ENCODE data around the gene ARHGEF25. TPM values are rescaled to one million over a fixed set of nuclear protein-coding genes. Genes with fewer than 3 reads are reported as not detected.

The ARHGEF25 gene
- total and polyA plus RNA-seq, 5 donors = 14.0 to 22.6 (median 19.3) TPM

DNA sequence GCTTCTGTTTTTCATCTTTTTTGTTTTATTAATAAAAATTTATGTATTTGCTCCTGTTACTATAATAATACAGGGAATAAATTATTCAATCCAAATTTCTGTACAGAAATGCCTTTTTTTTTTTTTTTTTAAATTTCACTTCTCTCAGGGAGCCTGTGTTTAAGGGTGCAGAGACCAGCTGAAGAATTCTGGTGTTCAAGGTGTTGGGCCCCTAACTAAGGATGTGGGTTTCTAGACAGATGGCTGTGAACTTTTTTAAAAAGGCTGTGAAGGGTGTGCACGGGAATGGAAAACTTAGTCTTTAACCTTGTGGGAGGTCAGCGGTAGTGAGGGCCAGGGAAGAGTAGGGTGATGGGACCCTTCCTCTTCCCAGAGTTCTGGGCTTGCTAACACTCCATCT lies 7.9 kb upstream of the ARHGEF25 start:
- intact Hi-C loops (cut with DNase I) = no loop called here
- DNase-seq (no peak), ATAC-seq (no peak)
- H3K4me1 ChIP-seq (ENCODE audit: control insufficient read depth, insufficient read depth, low read length) = peaks cover 6% of the 10 kb centered on the region
- H3K4me3 ChIP-seq (ENCODE audit: low read length) = no peak overlapping the region
- H3K27me3 ChIP-seq (ENCODE audit: control insufficient read depth, insufficient read depth) = no peaks in the 10 kb centered on the region
- WGBS = 45% methylated on average over 2 of the region's 2 CpGs
- H3K27ac ChIP-seq (ENCODE audit: low read length) = peak overlapping the region; percentile 93
- H3K9me3 ChIP-seq (ENCODE audit: control insufficient read depth, low read length) = no peaks in the 10 kb centered on the region

DNA sequence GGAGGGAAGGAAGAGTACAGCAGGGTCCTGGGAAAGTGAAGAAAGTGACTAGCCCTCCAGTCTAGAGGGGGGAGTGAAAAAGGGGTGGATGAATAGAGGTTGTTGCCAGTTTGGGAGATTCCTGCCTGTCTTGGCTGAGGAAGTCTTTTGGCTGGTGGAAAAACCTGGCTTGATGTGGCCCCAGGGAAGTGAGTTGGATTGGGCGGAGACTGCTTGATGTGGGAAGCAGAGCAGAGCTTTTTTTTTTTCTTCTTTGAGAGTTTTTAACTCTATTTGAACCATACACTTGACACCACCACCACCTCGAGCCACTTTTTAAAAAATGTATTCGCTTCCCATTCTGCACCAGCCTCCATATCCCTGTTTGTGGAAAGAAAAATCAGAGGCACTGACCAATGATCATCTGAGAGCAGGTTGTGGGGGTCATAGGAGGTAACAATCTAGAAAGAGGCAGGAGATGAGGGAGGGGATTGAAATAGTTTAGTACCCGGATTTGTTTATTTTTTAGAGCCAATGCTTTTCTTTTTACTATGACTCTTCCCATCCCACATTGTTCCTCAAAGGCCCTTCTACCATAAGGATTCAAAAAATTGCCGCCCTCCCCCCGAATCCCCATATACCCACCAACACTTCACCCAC lies 7.3 kb upstream of the ARHGEF25 start:
- intact Hi-C loops (cut with DNase I) = no loop called here
- Histone ChIP-seq H3K4me3 (ENCODE audit: low read length) (peak overlapping the region; percentile 84), H3K4me1 (ENCODE audit: control insufficient read depth, insufficient read depth, low read length) (peaks cover 6% of the 10 kb centered on the region), H3K9me3 (ENCODE audit: control insufficient read depth, low read length) (no peaks in the 10 kb centered on the region), H3K27ac (ENCODE audit: low read length) (peak overlapping the region; percentile 93), H3K27me3 (ENCODE audit: control insufficient read depth, insufficient read depth) (no peaks in the 10 kb centered on the region)
- 23% methylated on average over 6 of the region's 6 CpGs for WGBS
- ATAC-seq (peak; percentile 71 to 73), DNase-seq (peak; percentile 52 to 80 (median 74))

DNA sequence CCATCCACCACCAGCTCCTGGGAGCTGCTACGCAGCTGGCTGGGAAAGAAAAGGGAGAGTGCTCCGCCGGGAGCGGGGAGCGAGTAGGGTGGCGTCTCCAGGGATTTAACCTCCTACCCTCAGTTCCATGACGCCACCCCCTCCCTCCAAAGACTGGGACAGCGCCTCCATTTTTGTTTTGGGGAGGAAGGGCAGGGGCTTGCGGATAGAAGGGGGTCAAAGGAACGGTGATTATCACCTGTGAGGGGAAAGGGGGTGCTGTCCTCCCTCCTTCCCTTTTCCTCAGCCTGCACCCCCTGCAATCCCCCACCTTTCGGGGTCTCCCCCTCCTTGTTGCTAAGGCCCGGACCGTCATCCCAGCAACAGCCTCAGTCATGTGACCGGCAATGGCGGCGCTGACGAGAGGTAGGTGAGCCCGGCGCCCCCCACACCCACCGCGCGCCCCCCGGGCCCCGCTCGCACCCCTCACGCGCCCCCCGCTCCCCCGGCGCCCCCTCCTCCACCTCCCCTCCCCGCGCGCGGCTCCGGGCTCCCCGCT lies 6.7 kb upstream of the ARHGEF25 start, which contains the start of gene DTX3:
Gene DTX3, plus strand, starts transcription at position 371 of the 538 bp plus-strand sequence. CDS start 1,694 bp downstream, outside the sequence.
- H3K27ac ChIP-seq (ENCODE audit: low read length) = peak within 1 kb of the TSS; percentile 93
- intact Hi-C loops (cut with DNase I) = no loop called here
- peak; percentile 38 to 82 (median 79) for DNase-seq
- WGBS = 2% methylated on average over 35 of the region's 36 CpGs
- peak; percentile 60 to 64 for ATAC-seq
- no peaks in the 10 kb centered on the region for H3K27me3 ChIP-seq (ENCODE audit: control insufficient read depth, insufficient read depth)
- H3K4me1 ChIP-seq (ENCODE audit: control insufficient read depth, insufficient read depth, low read length) = peaks cover 6% of the 10 kb centered on the region
- H3K9me3 ChIP-seq (ENCODE audit: control insufficient read depth, low read length) = no peaks in the 10 kb centered on the region
- H3K4me3 ChIP-seq (ENCODE audit: low read length) = peak within 1 kb of the TSS; percentile 84

DNA sequence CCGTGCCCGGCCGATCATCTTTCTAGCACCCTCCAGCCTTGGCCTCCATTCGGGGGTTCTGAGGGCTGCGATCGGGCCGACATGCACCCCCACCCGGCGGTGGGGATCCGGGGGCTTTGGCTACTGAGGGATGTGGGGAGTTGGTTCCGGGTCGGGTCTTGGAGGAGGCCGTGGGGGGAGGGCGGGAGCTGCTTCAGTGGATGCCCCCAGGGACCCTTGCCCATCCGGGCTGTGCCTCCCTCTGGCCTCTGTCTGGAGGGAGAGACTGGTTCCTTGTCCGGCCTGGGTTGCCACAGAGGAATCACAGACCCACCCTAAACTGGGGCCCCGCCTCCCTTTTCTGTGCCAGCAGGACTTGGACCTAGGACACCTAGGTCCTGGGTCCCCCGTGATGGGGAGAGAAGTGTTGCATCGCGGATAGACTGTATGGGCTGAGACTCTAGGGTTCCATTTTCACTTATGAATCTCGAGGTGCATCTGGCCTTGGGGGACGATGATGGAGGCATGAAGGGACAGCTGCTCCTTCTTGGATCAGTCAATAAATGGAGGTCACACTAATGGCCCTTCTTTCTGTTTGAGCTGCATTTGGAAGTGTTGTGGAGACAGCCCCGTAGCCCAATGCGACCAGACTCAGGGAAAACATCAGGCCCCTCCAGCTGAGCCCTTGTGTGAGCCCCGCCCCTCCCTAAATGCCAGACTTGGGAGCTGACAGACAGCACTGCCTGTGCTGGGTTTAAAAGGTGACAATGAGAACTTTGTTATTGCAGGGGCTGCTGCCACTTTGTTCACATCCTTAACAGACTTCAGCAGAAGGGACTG lies 6.0 kb upstream of the ARHGEF25 start:
- intact Hi-C loops (cut with DNase I) = no loop called here
- 7% methylated on average over 25 of the region's 25 CpGs for WGBS
- Histone ChIP-seq H3K27me3 (ENCODE audit: control insufficient read depth, insufficient read depth) (no peaks in the 10 kb centered on the region), H3K4me1 (ENCODE audit: control insufficient read depth, insufficient read depth, low read length) (peaks cover 6% of the 10 kb centered on the region), H3K27ac (ENCODE audit: low read length) (peak overlapping the region; percentile 77), H3K9me3 (ENCODE audit: control insufficient read depth, low read length) (no peaks in the 10 kb centered on the region), H3K4me3 (ENCODE audit: low read length) (peak overlapping the region; percentile 84)
- peak; percentile 57 to 87 (median 81) for DNase-seq
- peak; percentile 27 to 55 for ATAC-seq

DNA sequence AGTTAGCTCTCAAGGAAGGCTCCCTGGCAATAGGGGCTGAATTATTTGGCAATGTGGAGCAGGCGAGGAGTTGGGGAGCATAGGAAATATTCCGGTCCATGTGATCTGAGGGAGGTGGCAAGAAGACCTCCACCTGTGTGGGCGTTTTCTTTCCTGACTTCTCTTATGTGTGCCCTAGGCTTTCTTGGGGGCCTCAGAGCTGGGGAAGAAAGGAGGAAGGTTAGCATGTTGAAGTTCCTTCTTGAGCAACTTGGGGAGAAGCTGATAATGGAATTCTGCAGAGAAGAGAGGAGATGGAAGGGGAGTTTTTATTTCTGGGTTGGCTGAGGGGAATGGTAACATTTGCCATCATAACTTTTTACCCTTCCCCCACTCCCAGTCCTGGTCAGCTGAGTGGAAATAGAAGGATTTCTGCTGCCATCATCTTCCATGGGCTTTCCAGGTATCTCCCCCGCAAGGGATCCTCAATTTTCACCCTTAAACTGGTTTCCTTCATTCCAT lies 5.4 kb upstream of the ARHGEF25 start:
- intact Hi-C loops (cut with DNase I) = no loop called here
- 70% methylated on average over 4 of the region's 4 CpGs for WGBS
- Histone ChIP-seq H3K4me1 (ENCODE audit: control insufficient read depth, insufficient read depth, low read length) (peaks cover 9% of the 10 kb centered on the region), H3K27me3 (ENCODE audit: control insufficient read depth, insufficient read depth) (no peaks in the 10 kb centered on the region), H3K9me3 (ENCODE audit: control insufficient read depth, low read length) (no peaks in the 10 kb centered on the region), H3K27ac (ENCODE audit: low read length) (no peak overlapping the region), H3K4me3 (ENCODE audit: low read length) (peak overlapping the region; percentile 84)
- ATAC-seq = no peak
- no peak for DNase-seq

DNA sequence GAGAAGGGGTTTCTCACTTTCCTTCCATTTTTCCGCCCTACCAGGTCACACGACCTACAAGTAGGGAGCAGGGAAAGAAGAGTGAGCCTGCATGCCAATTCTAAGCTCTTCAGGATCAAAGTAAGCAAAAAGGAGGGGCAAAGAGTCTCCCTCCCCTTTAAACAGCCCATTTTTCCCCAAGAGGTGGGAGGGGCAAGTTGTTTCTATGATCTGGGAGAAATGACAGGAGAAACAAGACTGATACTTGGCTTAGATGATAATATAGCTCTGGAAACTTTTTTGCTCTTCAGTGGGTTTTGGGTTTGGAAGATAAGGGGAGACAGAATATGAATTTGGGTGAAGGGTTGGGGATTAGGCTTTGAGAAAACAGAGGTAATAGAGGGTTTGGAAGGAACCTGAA lies 4.8 kb upstream of the ARHGEF25 start:
- Histone ChIP-seq H3K27ac (ENCODE audit: low read length) (no peak overlapping the region), H3K9me3 (ENCODE audit: control insufficient read depth, low read length) (no peaks in the 10 kb centered on the region), H3K4me1 (ENCODE audit: control insufficient read depth, insufficient read depth, low read length) (peaks cover 9% of the 10 kb centered on the region), H3K4me3 (ENCODE audit: low read length) (no peak overlapping the region), H3K27me3 (ENCODE audit: control insufficient read depth, insufficient read depth) (no peaks in the 10 kb centered on the region)
- DNase-seq (no peak), ATAC-seq (no peak)
- intact Hi-C loops (cut with DNase I) = no loop called here
- 80% methylated on average over 2 of the region's 2 CpGs for WGBS

DNA sequence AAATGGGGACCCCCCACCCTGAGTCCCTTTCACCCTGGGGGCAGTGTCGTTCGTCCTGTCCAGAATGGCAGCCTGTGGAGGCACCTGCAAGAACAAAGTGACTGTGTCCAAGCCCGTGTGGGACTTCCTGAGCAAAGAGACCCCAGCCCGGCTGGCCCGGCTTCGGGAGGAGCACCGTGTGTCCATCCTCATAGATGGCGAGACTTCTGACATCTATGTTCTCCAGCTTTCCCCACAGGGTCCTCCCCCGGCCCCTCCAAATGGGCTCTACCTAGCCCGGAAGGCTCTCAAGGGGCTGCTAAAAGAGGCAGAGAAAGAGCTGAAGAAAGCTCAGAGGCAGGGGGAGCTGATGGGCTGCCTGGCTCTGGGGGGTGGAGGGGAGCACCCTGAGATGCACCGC lies 4.4 kb upstream of the ARHGEF25 start:
- Histone ChIP-seq H3K4me1 (ENCODE audit: control insufficient read depth, insufficient read depth, low read length) (peaks cover 9% of the 10 kb centered on the region), H3K27me3 (ENCODE audit: control insufficient read depth, insufficient read depth) (no peaks in the 10 kb centered on the region), H3K27ac (ENCODE audit: low read length) (no peak overlapping the region), H3K4me3 (ENCODE audit: low read length) (no peak overlapping the region), H3K9me3 (ENCODE audit: control insufficient read depth, low read length) (no peaks in the 10 kb centered on the region)
- WGBS = 89% methylated on average over 11 of the region's 11 CpGs
- intact Hi-C loops (cut with DNase I) = no loop called here
- ATAC-seq (no peak), DNase-seq (no peak)

DNA sequence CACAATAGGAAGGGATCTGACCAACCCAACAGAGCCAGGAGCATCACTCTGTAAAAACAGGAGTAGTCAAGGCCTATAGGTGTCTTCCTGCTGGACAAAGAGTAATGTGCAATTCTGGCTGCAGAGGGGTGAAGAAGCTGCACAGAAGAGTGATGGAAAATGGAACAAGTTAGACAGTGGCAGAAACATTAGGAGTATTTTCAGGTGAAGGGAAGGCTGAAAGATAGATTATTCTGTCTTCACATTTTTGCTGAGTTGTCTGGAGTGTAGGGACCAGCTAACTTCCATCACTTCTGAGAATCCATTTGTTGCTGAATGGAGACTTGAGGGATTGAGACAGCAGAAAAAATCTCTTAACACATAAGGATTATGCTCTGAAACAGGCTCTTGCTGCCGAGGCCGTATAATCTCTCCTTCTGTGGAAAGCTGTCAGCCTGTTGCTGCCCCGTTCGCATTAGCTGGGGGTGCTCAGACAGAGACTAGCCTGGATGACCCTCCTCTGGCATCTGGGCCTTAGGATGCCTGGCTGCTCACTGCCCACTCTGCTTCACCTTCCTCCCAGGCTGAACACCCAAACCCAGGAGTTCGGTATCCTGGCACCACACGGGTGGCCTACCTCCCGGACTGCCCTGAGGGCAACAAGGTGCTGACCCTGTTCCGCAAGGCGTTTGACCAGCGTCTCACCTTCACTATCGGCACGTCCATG lies 3.1 kb upstream of the ARHGEF25 start:
- H3K4me1 ChIP-seq (ENCODE audit: control insufficient read depth, insufficient read depth, low read length) = peaks cover 9% of the 10 kb centered on the region

DNA sequence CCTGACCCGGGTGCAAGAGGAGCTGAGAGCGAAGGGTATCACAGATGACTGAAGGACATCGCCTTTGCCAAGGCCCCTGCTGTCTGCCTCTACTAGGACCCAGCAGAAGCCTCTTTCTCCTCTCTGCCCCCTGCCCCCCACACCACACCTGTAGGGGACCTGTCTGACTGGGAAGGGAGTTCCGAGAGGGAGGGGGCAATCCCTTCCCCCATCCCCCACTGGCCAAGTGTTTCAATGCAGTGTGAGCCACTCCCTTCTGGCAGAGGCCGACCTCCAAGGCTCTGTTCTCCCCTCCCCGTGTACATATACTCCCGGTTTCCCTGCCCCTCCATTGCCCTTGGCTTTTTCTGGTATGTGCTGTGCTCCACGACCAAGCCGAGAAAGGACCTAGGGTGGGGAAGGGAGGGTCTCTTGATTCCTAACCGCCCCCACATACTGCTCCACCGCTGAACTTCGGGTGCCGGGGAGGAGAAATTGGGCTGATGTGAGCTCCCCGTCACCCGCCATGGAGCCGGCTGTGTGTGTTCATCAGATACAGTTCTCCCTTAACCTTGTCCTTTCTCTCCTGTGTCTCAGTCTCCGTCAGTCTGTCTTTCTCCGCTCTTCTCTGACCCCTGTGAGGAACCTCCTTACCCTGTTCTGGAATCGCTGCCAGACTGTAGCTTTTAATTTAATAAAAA lies 2.0 kb upstream of the ARHGEF25 start:
- Histone ChIP-seq H3K27ac (ENCODE audit: low read length) (peak overlapping the region; percentile 28), H3K9me3 (ENCODE audit: control insufficient read depth, low read length) (no peaks in the 10 kb centered on the region), H3K27me3 (ENCODE audit: control insufficient read depth, insufficient read depth) (no peaks in the 10 kb centered on the region), H3K4me1 (ENCODE audit: control insufficient read depth, insufficient read depth, low read length) (peaks cover 4% of the 10 kb centered on the region), H3K4me3 (ENCODE audit: low read length) (no peak overlapping the region)
- ATAC-seq (no peak), DNase-seq (peak in 2 of 3 donors; percentile 73 to 74)
- 49% methylated on average over 19 of the region's 19 CpGs for WGBS
- intact Hi-C loops (cut with DNase I) = no loop called here

More for the DNA sequence above, 3.1 kb upstream of the ARHGEF25 start:
- DNase-seq (no peak), ATAC-seq (no peak)
- H3K4me3 ChIP-seq (ENCODE audit: low read length) = no peak overlapping the region
- WGBS = 78% methylated on average over 12 of the region's 12 CpGs
- H3K27ac ChIP-seq (ENCODE audit: low read length) = no peak overlapping the region
- no peaks in the 10 kb centered on the region for H3K9me3 ChIP-seq (ENCODE audit: control insufficient read depth, low read length)
- intact Hi-C loops (cut with DNase I) = no loop called here
- H3K27me3 ChIP-seq (ENCODE audit: control insufficient read depth, insufficient read depth) = no peaks in the 10 kb centered on the region

DNA sequence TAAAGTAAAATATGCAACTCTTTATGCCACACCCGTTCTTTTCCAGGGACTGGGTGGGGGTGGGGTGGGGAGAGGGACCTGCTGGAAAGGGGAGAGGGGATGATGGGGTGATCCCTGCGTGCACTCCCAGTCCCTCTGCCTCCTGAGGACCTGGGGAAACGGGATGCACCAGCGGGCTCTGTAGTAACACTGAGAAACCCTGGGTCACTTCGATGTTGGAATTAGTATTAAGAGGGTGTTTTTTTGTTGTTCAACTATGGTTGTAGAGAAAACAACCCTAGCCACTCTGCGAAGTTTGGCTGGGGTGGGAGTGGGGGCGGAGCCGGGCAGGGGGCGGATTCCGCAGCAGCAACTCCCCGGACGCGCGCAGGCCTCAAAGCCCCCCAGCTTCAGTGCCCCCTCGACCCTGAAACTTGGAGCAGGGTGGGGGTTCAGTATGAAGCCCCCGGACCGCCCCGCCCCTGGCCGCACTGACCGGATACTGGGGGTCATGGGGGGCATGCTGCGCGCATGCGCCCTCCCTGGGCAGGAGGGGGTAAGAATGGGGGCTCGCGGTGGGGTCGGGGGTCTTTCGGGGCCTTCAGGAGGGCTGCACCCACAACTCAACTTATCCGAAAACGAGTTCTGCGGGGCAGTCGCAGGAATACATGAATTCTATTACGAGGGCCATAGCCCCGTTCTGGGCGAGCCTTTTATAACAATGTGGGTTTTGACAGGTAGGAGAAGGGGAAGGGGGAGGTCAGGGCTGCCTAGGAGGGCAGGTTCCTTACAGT lies 1.3 kb upstream of the ARHGEF25 start:
- peak; percentile 3 to 34 for ATAC-seq
- Histone ChIP-seq H3K4me3 (ENCODE audit: low read length) (peak overlapping the region; percentile 78), H3K9me3 (ENCODE audit: control insufficient read depth, low read length) (no peaks in the 10 kb centered on the region), H3K27ac (ENCODE audit: low read length) (peak overlapping the region; percentile 73), H3K27me3 (ENCODE audit: control insufficient read depth, insufficient read depth) (no peaks in the 10 kb centered on the region), H3K4me1 (ENCODE audit: control insufficient read depth, insufficient read depth, low read length) (peaks cover 4% of the 10 kb centered on the region)
- WGBS = 27% methylated on average over 34 of the region's 34 CpGs
- peak; percentile 46 to 87 (median 85) for DNase-seq
- intact Hi-C loops (cut with DNase I) = no loop called here
